ENCODE results near the gene MTHFD2L.

DNA sequence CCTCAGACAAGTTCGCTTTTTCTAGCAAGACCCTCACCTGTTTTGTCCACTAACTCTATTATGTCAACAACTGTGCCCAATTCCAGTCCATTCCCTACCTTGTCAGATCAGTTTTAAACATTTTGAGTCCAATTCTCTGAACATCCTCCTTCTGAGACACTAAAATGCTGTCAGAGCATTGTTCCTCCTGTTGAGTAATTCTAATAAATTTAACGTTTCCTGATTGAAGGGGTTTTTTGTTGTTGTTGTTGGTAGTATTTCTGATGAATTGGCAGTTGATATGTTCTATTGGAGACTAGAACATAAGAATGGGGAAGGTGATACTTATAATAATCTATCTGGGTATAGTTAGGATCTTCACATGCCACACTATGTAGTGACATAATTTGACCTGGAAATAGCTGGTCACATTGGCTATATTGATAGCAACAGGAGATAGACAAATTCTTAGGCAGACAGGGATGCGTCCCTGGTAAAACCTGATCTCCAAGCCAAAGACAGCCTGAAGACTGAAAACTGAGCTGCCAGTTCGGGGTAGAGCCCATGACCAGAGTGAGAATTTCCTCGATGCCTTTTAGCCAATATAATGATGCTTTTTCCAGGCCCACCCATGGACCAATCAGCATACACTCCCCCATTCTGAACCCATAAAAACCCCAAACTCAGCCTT lies 46.5 kb upstream of the MTHFD2L start:
- TF ChIP-seq POLR2A (IDR thresholded peaks at IDR 0.05; ENCODE audit: low read depth, low read length) (no peak), TAF1 (IDR thresholded peaks at IDR 0.05; ENCODE audit: borderline replicate concordance, low read depth, low read length) (no peak), POLR2AphosphoS5 (IDR thresholded peaks at IDR 0.05; ENCODE audit: low read depth, low read length) (no peak)

Data from GM12892 (cell line).